Right lobe of liver (tissue), 4 donors: Measurements from ENCODE around the gene ZSCAN10.

ENCODE experiments used
- POLR2A ChIP-seq: fragments of 450-650 bp; IDR thresholded peaks from one replicate; pipeline ENCODE4 v1.6.1; 2017; ENCODE audit warnings: antibody characterized with exemption, mild to moderate bottlenecking
- TF ChIP-seq, protein P1 (sequence below), 4 donors: fragments of 200-600 bp in 3 of 4; fragments of 450-650 bp in 1 of 4; IDR thresholded peaks; one replicate each; pipeline versions ENCODE4 v1.5.1 to v1.8.0; 2016 to 2022; ENCODE audit warnings: antibody characterized with exemption in 4 of 4, mild to moderate bottlenecking in 2 of 4
- donor health status: DM: no; HTN: no; CAD: no.
- donor health status: DM: no; HTN: no; CAD: no.
- donor health status: DM: no; HTN: yes; CAD: no.

GRCh38 chr16:3059041-3059722, 39.9 kb downstream of the ZSCAN10 start:
- TF ChIP-seq, protein P1, sequence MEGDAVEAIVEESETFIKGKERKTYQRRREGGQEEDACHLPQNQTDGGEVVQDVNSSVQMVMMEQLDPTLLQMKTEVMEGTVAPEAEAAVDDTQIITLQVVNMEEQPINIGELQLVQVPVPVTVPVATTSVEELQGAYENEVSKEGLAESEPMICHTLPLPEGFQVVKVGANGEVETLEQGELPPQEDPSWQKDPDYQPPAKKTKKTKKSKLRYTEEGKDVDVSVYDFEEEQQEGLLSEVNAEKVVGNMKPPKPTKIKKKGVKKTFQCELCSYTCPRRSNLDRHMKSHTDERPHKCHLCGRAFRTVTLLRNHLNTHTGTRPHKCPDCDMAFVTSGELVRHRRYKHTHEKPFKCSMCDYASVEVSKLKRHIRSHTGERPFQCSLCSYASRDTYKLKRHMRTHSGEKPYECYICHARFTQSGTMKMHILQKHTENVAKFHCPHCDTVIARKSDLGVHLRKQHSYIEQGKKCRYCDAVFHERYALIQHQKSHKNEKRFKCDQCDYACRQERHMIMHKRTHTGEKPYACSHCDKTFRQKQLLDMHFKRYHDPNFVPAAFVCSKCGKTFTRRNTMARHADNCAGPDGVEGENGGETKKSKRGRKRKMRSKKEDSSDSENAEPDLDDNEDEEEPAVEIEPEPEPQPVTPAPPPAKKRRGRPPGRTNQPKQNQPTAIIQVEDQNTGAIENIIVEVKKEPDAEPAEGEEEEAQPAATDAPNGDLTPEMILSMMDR (IDR thresholded peaks at IDR 0.05): peak; percentile 85 to 99 (median 91)
- TF ChIP-seq POLR2A: peak; percentile 59
